Airway epithelial cell (primary cell): ENCODE measurements around the gene PCOLCE2. TPM values are rescaled to one million over a fixed set of nuclear protein-coding genes. Genes with fewer than 3 reads are reported as not detected.

ENCODE experiments used
- total RNA-seq: library from RNA; depleted of rRNA; stranded (reverse); fragments of >200 nt; gene quantifications from 2 replicates; pipeline ENCODE4 v1.2.3, GENCODE V29; 2015

Gene PCOLCE2
- 0.19 and 0.56 TPM in 2 replicates for total RNA-seq

DNA sequence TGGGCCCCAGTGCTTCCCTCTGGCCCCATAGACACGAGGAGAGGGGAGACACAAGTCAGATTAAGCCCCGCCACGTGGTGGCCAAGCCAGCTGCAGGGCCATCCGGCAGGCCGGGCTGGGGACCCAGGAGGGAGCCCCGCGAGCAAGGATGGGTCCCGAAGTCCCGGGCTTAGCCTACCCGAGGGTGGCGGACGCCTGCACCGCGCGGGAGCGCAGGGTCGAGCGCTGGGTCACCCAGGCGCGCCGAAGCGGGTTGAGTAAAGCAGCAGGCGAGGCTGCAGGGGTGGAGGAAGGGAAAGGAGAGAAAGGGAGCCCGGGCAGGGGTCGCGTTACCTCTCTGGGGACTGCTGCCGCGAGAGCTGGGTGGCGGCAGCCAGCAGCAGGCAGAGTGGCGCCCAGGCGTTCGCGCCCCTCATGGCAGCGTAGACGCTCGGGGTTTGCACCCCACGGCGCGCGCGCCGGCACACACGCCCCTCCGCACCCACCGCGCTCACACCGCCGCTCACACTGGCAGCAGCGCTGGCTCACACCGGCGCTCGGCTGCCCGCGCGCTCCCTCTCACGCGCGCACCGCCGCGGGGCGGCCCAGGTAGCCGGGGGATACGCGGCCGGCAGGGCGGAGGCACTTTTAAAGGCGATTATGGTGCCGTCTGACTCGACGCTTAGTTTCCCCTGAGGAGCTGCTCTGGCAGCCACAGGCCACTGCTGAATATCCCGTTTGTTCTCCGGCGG lies at the start of gene PCOLCE2:
TSS of gene PCOLCE2 (minus strand) at position 603 of the 731 bp plus-strand sequence. CDS start at position 416, 187 bp downstream.

Other genes with a start within 250 kb of the PCOLCE2 start
- gene TRPC1, start 165.0 kb downstream of the PCOLCE2 start, total RNA-seq: 2.5 and 3.7 TPM in 2 replicates
- gene PAQR9, start 74.6 kb upstream of the PCOLCE2 start, total RNA-seq: not detected in 2 replicates
- 48.9 and 53.2 TPM in 2 replicates for gene U2SURP, start 112.5 kb upstream of the PCOLCE2 start, total RNA-seq
- 3.5 and 3.9 TPM in 2 replicates for gene CHST2, start 230.7 kb upstream of the PCOLCE2 start, total RNA-seq